Measurements from ENCODE around the gene TBC1D14. TPM values are rescaled to one million over a fixed set of nuclear protein-coding genes. Genes with fewer than 3 reads are reported as not detected.

Gene TBC1D14
- total RNA-seq, 1 donor from 2014 or later: 61.8 TPM

DNA sequence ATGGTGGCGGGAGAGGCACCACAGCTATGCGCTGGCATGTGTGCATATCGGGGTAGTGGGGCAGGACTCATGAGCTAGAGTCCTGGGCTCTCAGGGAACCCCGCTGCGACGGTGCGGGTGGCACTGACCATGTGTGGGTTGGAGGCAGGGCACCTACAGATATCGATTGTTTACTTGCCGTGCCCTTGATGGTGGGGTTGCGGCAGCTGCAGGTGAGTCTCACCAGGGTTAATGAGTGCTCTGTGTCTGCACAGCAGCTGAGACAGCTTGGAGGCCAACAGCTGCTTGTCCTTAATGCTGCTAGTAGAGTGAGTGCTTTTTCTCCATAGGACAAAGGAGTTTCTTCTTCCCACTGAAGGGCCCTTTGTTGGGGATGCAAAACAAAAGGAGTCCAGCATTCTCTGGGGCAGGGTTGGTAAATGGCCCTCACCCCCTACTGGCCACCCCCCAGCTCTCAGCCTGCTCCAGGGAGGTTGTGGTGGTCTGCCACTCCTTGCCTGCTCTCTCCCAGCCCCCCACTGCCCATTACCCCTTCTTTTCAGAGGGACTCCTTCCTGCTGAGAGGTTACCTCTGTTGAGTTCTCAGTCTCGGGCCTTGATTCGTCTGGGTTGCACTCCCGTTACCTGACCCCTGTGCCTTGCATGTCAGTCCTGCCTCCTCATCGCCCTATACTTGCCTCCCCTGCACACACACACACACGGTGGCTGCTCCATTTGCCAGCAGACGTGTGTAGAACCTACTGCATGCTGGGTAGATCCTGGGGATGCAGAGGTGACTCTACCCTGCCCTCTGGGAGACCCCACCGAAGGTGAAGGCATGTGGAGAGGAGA is 52.8 kb downstream of the TBC1D14 start:
- TF ChIP-seq, protein P1, sequence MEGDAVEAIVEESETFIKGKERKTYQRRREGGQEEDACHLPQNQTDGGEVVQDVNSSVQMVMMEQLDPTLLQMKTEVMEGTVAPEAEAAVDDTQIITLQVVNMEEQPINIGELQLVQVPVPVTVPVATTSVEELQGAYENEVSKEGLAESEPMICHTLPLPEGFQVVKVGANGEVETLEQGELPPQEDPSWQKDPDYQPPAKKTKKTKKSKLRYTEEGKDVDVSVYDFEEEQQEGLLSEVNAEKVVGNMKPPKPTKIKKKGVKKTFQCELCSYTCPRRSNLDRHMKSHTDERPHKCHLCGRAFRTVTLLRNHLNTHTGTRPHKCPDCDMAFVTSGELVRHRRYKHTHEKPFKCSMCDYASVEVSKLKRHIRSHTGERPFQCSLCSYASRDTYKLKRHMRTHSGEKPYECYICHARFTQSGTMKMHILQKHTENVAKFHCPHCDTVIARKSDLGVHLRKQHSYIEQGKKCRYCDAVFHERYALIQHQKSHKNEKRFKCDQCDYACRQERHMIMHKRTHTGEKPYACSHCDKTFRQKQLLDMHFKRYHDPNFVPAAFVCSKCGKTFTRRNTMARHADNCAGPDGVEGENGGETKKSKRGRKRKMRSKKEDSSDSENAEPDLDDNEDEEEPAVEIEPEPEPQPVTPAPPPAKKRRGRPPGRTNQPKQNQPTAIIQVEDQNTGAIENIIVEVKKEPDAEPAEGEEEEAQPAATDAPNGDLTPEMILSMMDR (IDR thresholded peaks at IDR 0.05; ENCODE audit: unreplicated experiment): no peak
- no peak overlapping the region for H3K4me3 Mint-ChIP-seq (ENCODE audit: low read depth)
- H3K9me3 Mint-ChIP-seq (ENCODE audit: low read depth): no peaks in the 10 kb centered on the region
- peaks cover 19% of the 10 kb centered on the region for H3K4me1 Mint-ChIP-seq (ENCODE audit: low read depth)
- DNase-seq (ENCODE audit: low spot score, unreplicated experiment): no peak
- H3K36me3 Mint-ChIP-seq (ENCODE audit: insufficient read depth): no peaks in the 10 kb centered on the region
- peak overlapping the region; percentile 78 for H3K27ac Mint-ChIP-seq
- no peaks in the 10 kb centered on the region for H3K27me3 Mint-ChIP-seq

DNA sequence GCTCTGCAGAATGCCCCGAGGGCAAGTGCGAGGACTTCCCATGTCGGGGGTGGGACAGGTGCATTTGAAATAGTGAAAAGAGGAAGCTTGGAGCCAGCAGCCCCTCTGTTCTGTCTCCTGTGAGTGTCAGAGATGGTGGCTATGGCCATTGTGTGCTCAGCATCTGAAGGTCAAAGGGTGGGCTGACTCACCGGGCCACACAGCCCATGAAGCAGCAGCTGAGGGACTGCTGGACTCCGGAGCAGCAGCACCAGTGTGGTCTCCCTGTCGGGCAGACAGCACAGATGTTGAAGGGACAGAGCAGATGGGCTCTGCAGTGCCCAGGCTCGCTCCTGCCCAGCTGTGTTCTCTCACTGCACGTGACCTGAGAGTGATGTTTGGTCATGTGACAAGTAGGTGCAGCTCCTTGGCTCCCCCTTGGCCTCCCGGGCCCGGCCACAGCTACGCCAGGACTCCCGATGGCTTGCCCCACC is 53.5 kb downstream of the TBC1D14 start:
- H3K4me3 Mint-ChIP-seq (ENCODE audit: low read depth): no peak overlapping the region
- no peaks in the 10 kb centered on the region for H3K27me3 Mint-ChIP-seq
- H3K4me1 Mint-ChIP-seq (ENCODE audit: low read depth): peaks cover 18% of the 10 kb centered on the region
- TF ChIP-seq, protein P1 (IDR thresholded peaks at IDR 0.05; ENCODE audit: unreplicated experiment): no peak
- no peaks in the 10 kb centered on the region for H3K9me3 Mint-ChIP-seq (ENCODE audit: low read depth)
- H3K27ac Mint-ChIP-seq: peak overlapping the region; percentile 78
- H3K36me3 Mint-ChIP-seq (ENCODE audit: insufficient read depth): peaks cover 2% of the 10 kb centered on the region
- no peak for DNase-seq (ENCODE audit: low spot score, unreplicated experiment)

DNA sequence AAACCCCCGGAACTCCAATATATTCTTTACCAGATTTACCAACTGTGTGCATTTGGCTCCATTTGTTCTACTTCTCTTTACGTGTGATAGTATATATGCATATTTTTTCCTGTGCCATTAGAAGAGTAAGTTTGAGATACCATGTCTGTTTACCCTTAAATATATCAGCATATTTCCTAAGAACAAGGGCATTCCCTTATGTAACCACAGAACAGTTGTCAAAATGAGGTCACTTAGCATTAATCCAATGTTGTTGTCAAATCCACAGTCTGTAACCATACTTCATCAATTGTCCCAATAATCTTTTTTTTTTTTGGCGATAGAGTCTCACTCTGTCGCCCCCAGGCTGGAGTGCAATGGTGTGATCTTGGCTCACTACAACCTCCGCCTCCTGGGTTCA is 55.2 kb downstream of the TBC1D14 start:
- no peak overlapping the region for H3K4me3 Mint-ChIP-seq (ENCODE audit: low read depth)
- H3K36me3 Mint-ChIP-seq (ENCODE audit: insufficient read depth): peaks cover 4% of the 10 kb centered on the region
- no peak overlapping the region for H3K27ac Mint-ChIP-seq
- H3K27me3 Mint-ChIP-seq: no peaks in the 10 kb centered on the region
- TF ChIP-seq, protein P1 (IDR thresholded peaks at IDR 0.05; ENCODE audit: unreplicated experiment): no peak
- no peak for DNase-seq (ENCODE audit: low spot score, unreplicated experiment)
- no peaks in the 10 kb centered on the region for H3K9me3 Mint-ChIP-seq (ENCODE audit: low read depth)
- peaks cover 18% of the 10 kb centered on the region for H3K4me1 Mint-ChIP-seq (ENCODE audit: low read depth)

DNA sequence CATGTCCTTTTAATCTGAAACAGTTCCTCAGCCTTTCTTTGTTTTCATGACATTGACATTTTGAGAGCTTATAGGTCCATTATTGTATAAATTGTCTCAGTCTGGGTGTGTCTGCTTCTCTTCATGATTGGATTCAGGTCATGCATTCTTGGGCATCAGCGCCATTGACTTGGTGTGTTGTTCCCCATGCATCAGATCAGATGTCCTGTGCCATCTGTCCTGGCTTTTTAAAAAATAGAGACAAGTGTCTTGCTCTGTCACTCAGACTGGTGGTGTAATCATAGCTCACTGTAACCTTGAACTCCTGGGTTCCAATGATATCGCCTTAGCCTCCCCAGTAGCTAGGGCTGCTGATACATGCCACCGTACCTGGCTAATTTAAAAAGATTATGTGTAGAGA is 55.7 kb downstream of the TBC1D14 start:
- Mint-ChIP-seq H3K4me3 (ENCODE audit: low read depth) (no peak overlapping the region), H3K36me3 (ENCODE audit: insufficient read depth) (peaks cover 4% of the 10 kb centered on the region), H3K27ac (no peak overlapping the region)

DNA sequence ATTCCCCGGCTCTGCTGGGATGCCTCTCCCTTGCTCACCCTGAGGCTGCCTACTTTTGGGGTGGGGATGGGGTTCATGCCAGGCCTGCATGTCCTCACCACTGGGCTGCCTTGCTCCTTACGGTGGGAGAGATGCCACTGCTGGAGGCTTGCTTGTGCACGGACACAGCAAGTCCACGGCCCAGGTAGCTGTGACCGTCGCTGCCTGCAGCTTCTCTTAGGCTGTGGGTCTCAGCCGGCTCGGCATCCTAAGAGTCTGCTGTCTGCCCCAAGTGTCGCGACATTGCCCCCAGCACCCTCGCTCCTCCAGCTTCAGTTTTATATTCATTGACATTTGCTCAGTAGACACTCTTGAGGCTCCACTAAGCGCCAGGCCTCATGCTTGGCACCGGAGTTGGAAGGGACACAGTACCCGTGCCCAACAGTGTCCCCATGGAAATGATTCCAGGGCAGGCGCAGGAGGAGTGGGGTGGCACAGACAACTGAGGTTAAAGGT is 58.3 kb downstream of the TBC1D14 start:
- Mint-ChIP-seq H3K4me1 (ENCODE audit: low read depth) (peaks cover 17% of the 10 kb centered on the region), H3K27ac (no peak overlapping the region), H3K36me3 (ENCODE audit: insufficient read depth) (peaks cover 6% of the 10 kb centered on the region), H3K9me3 (ENCODE audit: low read depth) (no peaks in the 10 kb centered on the region), H3K4me3 (ENCODE audit: low read depth) (no peak overlapping the region), H3K27me3 (no peaks in the 10 kb centered on the region)
- no peak for DNase-seq (ENCODE audit: low spot score, unreplicated experiment)
- TF ChIP-seq, protein P1 (IDR thresholded peaks at IDR 0.05; ENCODE audit: unreplicated experiment): no peak

More for the DNA sequence above, 55.7 kb downstream of the TBC1D14 start:
- no peak for DNase-seq (ENCODE audit: low spot score, unreplicated experiment)
- H3K4me1 Mint-ChIP-seq (ENCODE audit: low read depth): peaks cover 18% of the 10 kb centered on the region
- TF ChIP-seq, protein P1 (IDR thresholded peaks at IDR 0.05; ENCODE audit: unreplicated experiment): no peak
- H3K27me3 Mint-ChIP-seq: no peaks in the 10 kb centered on the region
- H3K9me3 Mint-ChIP-seq (ENCODE audit: low read depth): no peaks in the 10 kb centered on the region

Data from progenitor cell of endocrine pancreas (in vitro differentiated cells).